Skeletal muscle tissue (tissue), 4 donors: ENCODE measurements around the gene PHOX2A. TPM values are rescaled to one million over a fixed set of nuclear protein-coding genes. Genes with fewer than 3 reads are reported as not detected.
"Not testable (repeated sequence)": the region's sequence is repeated elsewhere in the genome, so short reads cannot be mapped to it uniquely, and the experiment has no call there.

ENCODE experiments used
- H3K27ac ChIP-seq: one replicate; pipeline ENCODE4 v1.7.0; 2013; ENCODE audit warnings: mild to moderate bottlenecking, low read depth, low read length, inconsistent platforms
- H3K27me3 ChIP-seq, 3 donors: one replicate each; pipeline ENCODE4 v1.7.0; 2013; ENCODE audit warnings: low read length in 3 of 3; ENCODE audit not compliant: control insufficient read depth in 3 of 3, insufficient read depth in 3 of 3
- H3K36me3 ChIP-seq, 3 donors: one replicate each; pipeline ENCODE4 v1.7.0; 2013; ENCODE audit warnings: low read length in 3 of 3; ENCODE audit not compliant: control insufficient read depth in 3 of 3, insufficient read depth in 3 of 3
- H3K4me1 ChIP-seq, 3 donors: one replicate each; pipeline ENCODE4 v1.7.0; 2013; ENCODE audit warnings: low read length in 3 of 3, mild to moderate bottlenecking in 3 of 3; ENCODE audit not compliant: control insufficient read depth in 3 of 3, insufficient read depth in 3 of 3
- H3K4me3 ChIP-seq, 3 donors: one replicate each; pipeline ENCODE4 v1.7.0; 2013; ENCODE audit warnings: low read length in 3 of 3
- H3K9ac ChIP-seq, 3 donors: one replicate each; pipeline ENCODE4 v1.7.0; 2013; ENCODE audit warnings: low read length in 3 of 3, mild to moderate bottlenecking in 3 of 3, moderate library complexity in 2 of 3, low read depth in 1 of 3
- H3K9me3 ChIP-seq, 3 donors: one replicate each; pipeline ENCODE4 v1.7.0; 2013; ENCODE audit warnings: low read length in 3 of 3; ENCODE audit not compliant: control insufficient read depth in 3 of 3
- total RNA-seq: library from RNA; depleted of rRNA; stranded (reverse); fragments of >200 nt; gene quantifications from one replicate; pipeline ENCODE4 v1.2.3, GENCODE V29; 2014
- donor health status: Osteomylitis.

PHOX2A gene
- total RNA-seq, 1 donor from 2014 or later, result not detected

- no peak overlapping the region for H3K4me3 ChIP-seq
- H3K4me1 ChIP-seq, result no peaks in the 10 kb centered on the region
- no peaks in the 10 kb centered on the region for H3K36me3 ChIP-seq
- no peak overlapping the region for H3K9ac ChIP-seq
- no peaks in the 10 kb centered on the region for H3K9me3 ChIP-seq
- H3K27ac ChIP-seq, result no peak overlapping the region
- no peaks in the 10 kb centered on the region for H3K27me3 ChIP-seq
Observed at GRCh38 chr11:72271980-72272379, 28.0 kb upstream of the PHOX2A start.

- Histone ChIP-seq H3K4me1 (no peaks in the 10 kb centered on the region), H3K9ac (no peak overlapping the region), H3K9me3 (no peaks in the 10 kb centered on the region), H3K27ac (no peak overlapping the region), H3K4me3 (no peak overlapping the region), H3K27me3 (no peaks in the 10 kb centered on the region), H3K36me3 (no peaks in the 10 kb centered on the region)
Observed at GRCh38 chr11:72267956-72268617, 24.1 kb upstream of the PHOX2A start.

- H3K27me3 ChIP-seq, H3K4me3 ChIP-seq, H3K9me3 ChIP-seq, H3K4me1 ChIP-seq, H3K9ac ChIP-seq, H3K27ac ChIP-seq, H3K36me3 ChIP-seq: not testable (repeated sequence)
Observed at GRCh38 chr11:72266960-72267359, 23.0 kb upstream of the PHOX2A start.

GRCh38 chr11:72265951-72266350 is 22.0 kb upstream of the PHOX2A start:
- Histone ChIP-seq H3K9me3 (no peaks in the 10 kb centered on the region), H3K36me3 (no peaks in the 10 kb centered on the region), H3K27ac (no peak overlapping the region), H3K4me1 (no peaks in the 10 kb centered on the region), H3K9ac (no peak overlapping the region), H3K4me3 (no peak overlapping the region), H3K27me3 (no peaks in the 10 kb centered on the region)

- H3K9me3 ChIP-seq, result no peaks in the 10 kb centered on the region
- no peak overlapping the region for H3K4me3 ChIP-seq
- H3K27ac ChIP-seq, result no peak overlapping the region
- no peaks in the 10 kb centered on the region for H3K4me1 ChIP-seq
- H3K36me3 ChIP-seq, result no peaks in the 10 kb centered on the region
- peaks cover 0 to 4% (median 0%) of the 10 kb centered on the region in 3 donors for H3K27me3 ChIP-seq
- no peak overlapping the region for H3K9ac ChIP-seq
Observed at GRCh38 chr11:72263361-72263760, 19.4 kb upstream of the PHOX2A start.

- H3K4me3 ChIP-seq, result no peak overlapping the region
- peaks cover 0 to 4% (median 0%) of the 10 kb centered on the region in 3 donors for H3K27me3 ChIP-seq
- no peak overlapping the region for H3K27ac ChIP-seq
- H3K9me3 ChIP-seq, result no peaks in the 10 kb centered on the region
- no peaks in the 10 kb centered on the region for H3K36me3 ChIP-seq
- no peak overlapping the region for H3K9ac ChIP-seq
- no peaks in the 10 kb centered on the region for H3K4me1 ChIP-seq
Observed at GRCh38 chr11:72260574-72260973, 16.6 kb upstream of the PHOX2A start.

- no peak overlapping the region for H3K27ac ChIP-seq
- H3K4me1 ChIP-seq, result no peaks in the 10 kb centered on the region
Observed at GRCh38 chr11:72259490-72259889, 15.5 kb upstream of the PHOX2A start.

GRCh38 chr11:72257570-72257969 is 13.6 kb upstream of the PHOX2A start:
- H3K36me3 ChIP-seq, result no peaks in the 10 kb centered on the region
- no peaks in the 10 kb centered on the region for H3K4me1 ChIP-seq
- peaks cover 3 to 8% (median 5%) of the 10 kb centered on the region in 3 donors for H3K27me3 ChIP-seq
- no peak overlapping the region for H3K4me3 ChIP-seq
- peaks cover 0 to 2% (median 0%) of the 10 kb centered on the region in 3 donors for H3K9me3 ChIP-seq
- H3K9ac ChIP-seq, result no peak overlapping the region
- no peak overlapping the region for H3K27ac ChIP-seq

More at GRCh38 chr11:72259490-72259889, 15.5 kb upstream of the PHOX2A start:
- peaks cover 0 to 4% (median 3%) of the 10 kb centered on the region in 3 donors for H3K27me3 ChIP-seq
- no peak overlapping the region for H3K4me3 ChIP-seq
- H3K36me3 ChIP-seq, result no peaks in the 10 kb centered on the region
- no peak overlapping the region for H3K9ac ChIP-seq
- H3K9me3 ChIP-seq, result no peaks in the 10 kb centered on the region

- Histone ChIP-seq H3K36me3 (no peaks in the 10 kb centered on the region), H3K4me1 (no peaks in the 10 kb centered on the region), H3K9me3 (peaks cover 0 to 2% (median 0%) of the 10 kb centered on the region in 3 donors), H3K9ac (no peak overlapping the region), H3K4me3 (no peak overlapping the region), H3K27me3 (peaks cover 11 to 27% (median 14%) of the 10 kb centered on the region in 3 donors), H3K27ac (no peak overlapping the region)
Observed at GRCh38 chr11:72254299-72254993, 10.5 kb upstream of the PHOX2A start.

GRCh38 chr11:72253392-72253791 is 9.4 kb upstream of the PHOX2A start:
- H3K27ac ChIP-seq, result no peak overlapping the region

More at GRCh38 chr11:72253392-72253791, 9.4 kb upstream of the PHOX2A start:
- Histone ChIP-seq H3K27me3 (peaks cover 16 to 34% (median 17%) of the 10 kb centered on the region in 3 donors), H3K4me1 (no peaks in the 10 kb centered on the region), H3K36me3 (no peaks in the 10 kb centered on the region), H3K9ac (no peak overlapping the region), H3K4me3 (no peak overlapping the region), H3K9me3 (peaks cover 0 to 2% (median 0%) of the 10 kb centered on the region in 3 donors)
